ENCODE results near the gene BHLHE23.
"Not testable (repeated sequence)": the region's sequence is repeated elsewhere in the genome, so short reads cannot be mapped to it uniquely, and the experiment has no call there.

Gene BHLHE23

DNA sequence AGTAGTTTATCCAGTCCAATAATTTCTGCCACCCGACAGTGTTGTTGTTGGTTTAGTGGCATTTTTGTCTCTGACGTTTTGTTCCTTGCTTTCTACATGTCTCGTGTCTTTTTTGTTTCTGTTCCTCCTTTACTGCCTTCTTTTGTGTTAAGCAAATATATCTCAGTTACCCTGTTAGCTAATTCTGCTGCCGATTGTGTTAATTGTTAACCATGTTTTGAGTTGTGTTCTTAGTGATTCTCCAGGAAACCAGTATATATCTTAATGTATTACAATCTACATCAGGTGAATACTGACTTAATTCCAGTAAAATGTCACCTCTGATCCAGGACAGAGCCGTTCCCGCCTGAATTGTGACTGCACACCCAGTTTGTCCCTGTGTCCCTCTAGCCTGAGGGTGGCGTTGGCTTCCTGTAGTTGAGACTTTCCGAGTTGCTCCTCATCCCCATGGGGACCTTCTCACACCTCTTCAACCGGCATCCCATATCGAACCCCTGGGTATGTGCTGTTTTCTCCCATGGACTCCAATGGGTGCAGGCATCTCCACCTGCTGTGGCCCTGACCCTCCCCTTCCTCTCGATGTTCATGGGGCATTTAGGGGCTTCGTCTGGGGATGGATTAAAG, 35.8 kb upstream of the BHLHE23 start:
- ATAC-seq = no peak

DNA sequence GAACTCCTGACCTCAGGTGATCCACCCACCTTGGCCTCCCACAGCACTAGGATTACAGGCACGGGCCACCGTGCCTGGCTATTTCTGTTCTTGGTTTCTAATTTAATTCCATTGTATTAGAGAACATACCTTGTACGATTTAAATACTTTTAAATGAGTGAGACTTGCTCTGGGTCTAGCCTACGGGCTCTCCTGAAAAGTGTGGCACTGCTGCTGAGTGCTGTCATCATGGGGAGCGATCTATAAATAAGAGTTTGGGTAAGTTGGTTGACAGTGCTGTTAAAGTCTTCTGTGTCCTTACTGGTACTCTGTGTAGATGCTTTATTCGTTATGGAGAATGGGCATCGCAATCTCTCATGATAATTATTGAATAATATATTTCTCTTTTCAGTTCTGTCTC, 35.0 kb upstream of the BHLHE23 start:
- ATAC-seq = no peak

DNA sequence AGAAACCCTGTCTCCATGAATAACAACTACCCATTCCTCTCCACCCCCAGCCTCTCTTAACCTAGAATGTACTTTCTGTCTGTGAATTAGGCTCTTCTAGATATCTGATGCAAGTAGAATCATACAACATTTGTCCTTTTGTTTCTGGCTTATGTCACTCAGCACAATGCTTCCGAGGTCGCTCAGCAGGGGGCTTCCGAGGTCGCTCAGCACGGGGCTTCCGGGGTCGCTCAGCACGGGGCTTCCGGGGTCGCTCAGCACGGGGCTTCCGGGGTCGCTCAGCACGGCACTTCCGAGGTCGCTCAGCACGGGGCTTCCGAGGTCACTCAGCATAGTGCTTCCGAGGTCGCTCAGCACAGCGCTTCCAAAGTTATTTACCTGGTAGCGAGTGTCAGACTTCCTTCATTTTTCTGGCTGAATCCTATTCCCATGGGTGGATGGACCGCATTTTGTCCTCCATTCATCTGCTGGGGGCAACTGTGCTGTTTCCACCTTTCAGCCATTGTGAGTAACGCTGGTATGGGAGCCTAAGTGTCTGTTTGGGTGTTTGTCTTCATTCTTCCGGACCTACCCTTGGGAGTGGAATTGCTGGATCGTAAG, 31.0 kb upstream of the BHLHE23 start:
- ATAC-seq = no peak

DNA sequence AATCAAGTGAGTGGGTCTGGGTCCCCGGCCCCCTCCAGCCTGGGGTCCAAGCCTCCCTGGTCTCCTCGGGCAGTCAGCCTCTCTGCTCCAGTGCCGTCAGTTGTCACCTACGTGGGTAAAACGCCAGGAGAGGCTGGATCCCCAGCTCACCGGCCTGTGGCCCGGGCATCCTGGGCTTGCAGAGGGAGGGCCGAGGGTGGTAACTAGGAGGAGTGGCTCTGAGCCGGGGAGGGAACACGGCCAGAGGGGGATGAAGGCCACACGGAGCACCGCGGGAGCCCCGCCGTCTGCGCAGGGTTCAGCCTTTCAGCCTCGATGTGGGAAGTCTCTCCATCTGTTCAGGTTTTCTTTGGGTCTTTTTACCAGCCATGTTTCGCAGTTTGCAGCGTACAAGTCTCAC, 29.5 kb upstream of the BHLHE23 start:
- ATAC-seq = no peak

DNA sequence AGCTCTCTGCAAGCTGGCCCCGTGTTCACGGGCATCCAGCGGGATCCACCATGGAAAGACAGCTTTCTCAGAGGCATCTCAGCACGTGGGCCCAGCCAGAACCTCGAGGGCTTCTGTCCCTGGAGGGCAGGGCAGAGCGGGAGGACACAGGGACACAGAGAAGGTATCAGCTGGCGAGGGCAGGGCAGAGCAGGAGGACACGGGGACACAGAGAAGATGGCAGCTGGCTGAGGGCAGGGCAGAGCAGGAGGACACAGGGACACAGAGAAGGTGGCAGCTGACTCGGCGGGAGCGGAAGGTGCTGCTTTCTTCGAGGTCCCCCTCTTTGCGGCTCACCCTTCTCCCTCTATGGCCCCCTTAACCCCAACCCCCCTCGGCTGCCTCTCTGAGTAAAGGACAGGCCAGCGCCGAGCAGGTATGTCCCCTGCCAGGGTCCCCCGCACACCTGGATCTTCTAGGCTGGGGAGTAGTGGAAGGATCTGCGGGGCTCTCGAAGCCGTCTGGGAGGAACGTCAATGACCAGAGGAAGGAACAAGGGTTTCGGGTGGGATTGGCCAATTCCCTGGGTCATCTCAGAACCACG, 28.9 kb upstream of the BHLHE23 start:
- no peak for ATAC-seq

DNA sequence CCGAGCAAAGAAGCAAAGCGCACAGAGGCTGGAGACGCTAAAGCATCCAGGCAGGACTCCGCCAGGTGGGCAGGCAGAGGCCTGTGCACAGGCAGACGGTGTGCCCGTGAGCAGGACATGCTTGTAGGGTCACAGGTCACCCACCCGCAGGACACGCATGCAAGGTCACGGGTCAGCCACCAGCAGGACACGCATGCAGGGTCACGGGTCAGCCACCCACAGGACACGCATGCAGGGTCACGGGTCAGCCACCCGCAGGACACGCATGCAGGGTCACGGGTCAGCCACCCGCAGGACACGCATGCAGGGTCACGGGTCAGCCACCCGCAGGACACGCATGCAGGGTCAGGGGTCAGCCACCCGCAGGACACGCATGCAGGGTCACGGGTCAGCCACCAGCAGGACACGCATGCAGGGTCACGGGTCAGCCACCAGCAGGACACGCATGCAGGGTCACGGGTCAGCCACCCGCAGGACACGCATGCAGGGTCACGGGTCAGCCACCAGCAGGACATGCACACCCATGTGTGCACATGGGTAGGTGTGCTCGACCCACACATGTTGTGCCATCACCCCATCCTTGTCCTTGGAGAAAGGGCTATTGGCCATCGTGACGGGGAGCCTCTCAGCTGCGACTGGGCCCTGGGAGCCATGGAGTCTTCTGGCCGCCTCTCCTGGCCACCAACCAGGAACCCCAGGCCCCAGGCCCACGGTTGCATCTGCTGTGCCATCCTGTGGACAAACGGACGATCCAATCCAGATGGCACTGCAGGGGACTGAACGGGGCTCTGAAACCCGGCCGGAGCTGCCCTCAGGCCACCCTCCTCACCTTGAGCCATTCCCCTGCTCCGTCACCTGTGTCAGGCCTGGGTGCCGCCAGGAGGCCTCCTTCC, 28.2 kb upstream of the BHLHE23 start:
- ATAC-seq = not testable (repeated sequence)

DNA sequence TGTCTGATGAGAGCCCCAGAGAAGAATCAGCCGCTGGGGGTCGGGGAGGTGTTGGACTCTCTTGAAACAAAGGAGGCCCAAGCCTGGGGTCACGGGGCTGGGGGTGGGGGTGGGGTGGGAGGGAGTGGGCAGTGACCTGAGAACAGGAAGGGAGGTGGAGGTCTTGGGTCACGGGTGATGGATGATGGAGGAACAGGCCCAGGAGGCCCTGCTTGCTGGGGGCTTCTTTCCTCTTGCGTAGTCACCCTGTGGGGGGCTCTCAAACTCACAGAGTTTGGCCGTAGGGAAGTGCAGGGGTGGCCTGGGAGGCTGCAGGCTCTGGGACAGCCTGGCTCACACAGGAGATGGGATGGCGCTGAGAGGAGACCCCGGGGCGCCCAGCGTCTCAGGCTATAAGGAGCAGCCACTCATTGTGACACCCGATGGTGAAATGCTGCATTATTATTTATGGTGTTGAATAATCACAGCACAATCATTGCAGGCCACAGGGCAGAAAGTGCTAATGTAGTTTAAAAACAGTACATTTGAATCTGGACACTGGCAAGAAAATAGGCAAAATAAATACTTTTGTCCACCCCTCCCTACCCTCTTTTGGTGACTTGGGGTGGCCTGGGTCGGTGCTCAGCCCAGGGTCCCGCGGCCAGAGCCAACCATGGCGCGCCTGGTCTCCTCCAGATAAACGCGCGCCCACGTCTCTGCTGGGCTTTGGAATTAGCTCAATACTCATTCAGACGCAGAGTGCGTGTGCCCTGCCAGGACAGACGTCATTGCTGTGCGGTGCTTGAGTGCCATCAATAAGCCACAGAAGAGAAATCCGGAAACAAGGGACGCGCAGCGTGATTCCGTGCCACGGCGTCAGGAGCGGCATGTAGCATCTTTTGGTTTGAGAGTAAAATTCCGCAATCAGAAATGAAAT, 27.3 kb upstream of the BHLHE23 start:
- no peak for ATAC-seq

DNA sequence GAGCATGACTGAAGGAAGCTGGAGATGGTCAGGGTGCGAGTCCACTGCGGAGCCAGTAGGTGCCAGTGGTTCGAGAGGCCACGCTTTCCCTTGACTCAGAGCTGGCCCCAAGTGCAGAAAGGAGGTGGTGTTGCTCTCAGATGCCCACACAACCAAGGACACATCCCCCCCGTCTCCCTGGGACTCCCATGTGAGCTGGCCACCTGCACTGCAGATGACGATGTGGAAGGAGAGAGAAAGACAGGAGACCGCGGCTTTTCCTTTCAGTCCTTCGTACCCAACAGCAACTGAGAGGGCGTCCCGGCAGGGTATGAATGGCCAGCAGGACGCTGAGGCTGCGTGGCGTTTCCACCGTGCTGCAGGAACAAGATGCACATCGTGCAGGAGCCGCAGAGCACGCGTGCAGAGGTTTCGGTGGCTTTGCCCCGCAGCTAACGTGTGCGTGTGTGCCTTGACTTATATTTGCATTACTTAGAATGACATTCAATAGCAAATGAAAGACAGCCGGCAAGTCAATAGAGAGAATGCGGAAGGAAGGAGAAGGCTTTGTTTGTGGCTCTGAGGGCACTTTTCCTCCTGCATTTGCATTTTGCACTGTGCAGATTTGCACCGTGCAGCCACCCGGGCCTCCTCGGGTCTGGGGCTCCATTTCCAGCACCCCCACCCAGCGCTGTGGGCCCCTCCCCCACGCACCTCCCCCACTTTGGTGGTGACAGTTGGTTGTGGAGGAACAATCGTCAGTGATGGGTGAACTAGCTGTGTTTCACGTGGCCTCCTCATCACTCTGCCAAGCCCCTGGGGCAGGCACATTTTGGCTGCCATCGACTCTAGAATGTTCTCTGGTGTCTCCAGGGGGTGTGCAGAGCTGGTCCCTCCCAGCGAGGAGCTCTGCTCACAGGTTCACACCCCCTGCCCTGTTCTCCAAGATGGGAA, 26.4 kb upstream of the BHLHE23 start:
- no peak for ATAC-seq

DNA sequence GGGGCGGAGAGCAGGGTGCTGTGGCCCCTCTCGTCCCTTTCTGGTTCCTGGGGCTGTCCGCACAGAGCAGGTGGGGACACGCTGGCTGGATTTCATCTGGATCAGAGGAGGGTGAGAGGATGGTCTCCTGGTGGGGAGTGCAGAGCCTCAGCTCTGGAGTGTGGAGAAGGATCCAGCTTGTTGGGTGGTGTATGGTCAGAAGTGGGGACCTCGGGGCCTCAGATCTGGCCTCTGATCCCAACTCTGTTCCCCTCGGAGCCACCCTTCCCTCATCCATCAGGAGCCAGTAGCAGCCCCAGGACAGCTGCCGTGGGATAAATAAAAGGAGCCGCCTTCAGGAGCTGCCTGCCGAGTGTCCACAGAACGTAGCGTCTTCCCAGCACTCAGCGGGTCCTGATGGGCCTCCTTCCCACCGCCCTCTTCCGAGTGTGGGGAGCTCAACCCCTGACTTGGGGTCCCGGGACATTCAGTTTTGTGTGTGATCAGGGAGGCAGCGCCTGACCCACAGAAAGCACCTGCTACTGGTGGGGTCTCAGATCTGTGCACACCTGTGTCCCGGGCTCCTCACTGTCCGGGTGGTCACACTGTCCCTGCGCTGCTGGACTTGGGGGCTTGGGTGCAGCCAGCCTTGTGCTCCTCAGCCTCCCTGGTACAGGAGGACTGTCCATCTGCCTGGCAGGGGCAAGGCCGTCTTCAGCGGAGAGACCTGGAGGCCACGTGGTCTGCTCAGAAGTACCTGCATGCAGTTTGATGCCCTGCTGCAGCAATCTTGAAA, 25.4 kb upstream of the BHLHE23 start:
- no peak for ATAC-seq

DNA sequence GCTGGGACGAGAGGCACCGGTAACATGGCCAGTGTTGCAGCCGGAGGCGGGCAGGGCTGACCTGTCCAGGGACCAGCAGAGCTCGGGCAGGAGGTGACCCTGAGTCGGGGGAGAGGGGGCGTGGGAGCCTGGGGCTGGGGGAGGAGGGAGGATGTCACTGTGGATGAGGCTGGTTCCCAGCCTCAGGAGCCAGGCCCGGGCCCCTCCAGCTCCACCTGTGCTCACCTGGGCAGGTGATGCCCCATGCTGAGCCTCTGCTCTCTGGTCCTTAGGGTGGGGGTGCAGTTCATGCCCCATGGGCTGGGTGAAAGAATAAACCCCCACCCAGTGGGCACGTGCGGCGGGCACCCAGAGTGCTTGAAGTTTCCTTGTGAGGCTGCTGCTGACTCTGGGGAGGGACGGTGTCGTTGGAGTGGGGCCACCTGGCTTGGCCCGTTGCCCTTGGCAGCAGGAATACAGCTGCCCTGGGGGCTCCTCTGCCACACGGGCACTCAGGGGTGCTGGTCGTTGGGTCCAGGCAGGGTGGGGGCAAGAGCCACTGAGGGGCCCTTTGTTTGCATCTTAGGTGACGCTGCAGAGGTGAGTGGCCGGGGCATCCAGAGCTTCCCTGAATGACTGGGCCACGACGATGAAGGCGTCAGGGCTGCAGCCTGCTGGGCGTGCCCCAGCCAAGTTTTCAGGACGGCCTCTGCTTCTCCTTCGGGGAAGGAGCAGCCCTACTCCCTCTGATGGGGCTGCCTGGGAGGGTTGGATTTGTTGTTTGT, 24.7 kb upstream of the BHLHE23 start:
- ATAC-seq = no peak

DNA sequence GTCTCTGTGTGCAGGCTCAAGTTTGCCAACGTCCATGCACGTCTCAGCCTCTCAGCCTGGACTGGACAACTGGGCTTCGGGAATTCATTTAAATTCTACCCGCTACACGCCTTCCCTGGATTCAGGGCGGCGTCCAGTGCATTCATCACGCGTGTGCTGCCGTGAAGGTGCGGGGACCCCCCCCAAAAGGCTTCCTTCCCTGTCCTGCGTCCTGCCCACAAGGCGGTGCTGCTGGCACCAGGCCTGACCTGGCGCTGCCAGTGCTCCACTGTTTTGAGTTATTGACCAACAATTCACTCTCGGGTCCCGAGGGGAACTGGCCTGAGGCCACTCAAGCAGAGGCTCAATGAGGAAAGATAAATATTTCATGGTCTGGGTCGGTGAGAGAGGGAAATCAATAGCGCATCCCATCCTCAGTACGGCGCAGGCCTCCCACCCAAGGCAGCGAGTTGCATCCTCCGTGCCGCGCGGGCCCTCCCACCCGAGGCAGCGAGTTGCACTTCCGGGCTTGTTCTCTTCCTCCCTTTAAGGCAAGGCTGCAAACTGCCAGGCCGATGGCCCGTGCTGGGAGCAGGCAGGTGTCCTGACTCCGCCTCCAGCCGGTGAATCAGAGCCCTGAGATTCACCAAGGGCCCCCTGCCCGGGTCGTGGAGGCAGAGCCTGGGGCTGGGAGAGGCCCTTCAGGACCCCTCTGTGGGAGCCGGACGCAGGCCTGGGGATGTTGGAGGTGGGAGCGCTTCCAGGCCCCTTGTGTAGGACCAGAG, 22.8 kb upstream of the BHLHE23 start:
- no peak for ATAC-seq

DNA sequence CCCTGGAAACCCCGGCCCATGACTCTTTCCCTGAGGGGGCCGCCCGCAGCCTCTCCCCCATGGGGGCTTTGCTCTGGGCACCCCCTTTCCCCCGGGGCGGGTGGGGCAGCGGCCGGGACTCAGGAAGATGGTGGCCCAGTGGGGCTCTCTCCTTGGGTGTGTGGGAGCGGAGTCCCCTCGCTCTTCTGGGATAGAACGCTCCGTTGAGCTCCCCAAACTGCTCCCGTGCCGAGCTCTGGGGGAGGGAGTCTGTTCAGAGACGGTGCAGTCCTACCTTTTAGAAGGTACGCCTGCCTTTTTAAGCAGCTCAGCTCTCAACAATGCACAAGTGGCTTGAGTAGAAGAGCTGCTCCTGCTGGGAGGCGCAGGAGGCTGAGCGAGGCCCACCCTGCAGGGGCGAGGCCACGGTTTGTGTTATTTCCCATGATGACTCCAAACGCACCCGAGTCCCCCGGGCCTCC, 21.7 kb upstream of the BHLHE23 start:
- ATAC-seq = no peak

DNA sequence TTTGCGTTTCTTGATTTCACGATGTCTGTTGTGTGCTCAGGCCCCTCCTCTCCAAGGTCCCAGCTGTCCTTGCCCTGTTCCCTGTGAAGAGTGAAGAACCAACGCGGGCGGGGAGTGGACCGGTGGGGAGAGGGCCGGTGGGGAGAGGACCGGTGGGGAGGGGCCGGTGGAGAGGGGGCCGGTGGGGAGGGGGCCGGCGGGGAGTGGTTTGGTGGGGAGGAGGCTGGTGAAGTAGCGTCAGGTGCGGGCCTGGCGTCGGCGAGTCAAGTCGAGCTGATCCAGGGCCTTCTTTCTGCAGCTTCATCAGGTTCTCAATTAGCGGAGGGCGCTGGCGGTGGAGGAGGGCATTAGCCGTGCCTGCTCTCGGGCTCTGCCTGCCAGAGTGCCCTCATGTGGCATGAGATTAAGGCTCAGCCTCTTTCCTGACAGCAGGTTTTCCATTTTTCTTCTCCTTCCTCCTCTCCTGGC, 21.2 kb upstream of the BHLHE23 start:
- ATAC-seq = no peak

DNA sequence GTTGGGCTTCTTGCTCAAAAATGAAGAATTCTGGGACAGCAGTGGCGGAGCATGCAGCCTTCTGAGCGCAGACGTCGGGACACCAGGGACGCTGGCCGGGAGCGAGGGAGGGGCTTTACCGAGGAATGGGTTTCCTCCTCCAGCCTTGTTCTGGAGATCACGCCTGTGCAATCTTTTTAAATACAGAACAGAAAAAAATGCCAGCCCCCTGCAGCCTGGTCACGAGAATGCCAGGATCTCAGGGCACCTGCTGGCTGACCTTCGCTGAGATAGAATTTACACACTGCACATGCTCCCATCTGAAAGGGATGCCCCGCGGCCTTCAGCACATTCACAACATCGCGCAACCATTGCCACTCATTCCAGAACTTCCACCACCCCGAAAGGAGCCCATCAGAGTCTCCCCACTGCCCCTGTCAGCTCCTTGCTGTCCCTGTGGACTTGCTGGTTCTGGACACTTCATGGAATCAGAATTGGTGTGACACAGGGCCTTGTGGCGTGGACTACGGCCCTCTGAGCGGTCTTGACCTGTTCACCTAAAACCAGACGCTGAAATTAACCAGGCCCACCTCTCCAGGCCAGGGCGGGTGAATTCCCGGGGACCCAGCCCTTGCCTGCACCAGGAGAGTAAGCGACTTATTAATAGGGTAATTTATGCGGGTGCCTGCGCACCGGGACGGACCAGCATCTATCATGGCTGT, 20.6 kb upstream of the BHLHE23 start:
- no peak for ATAC-seq

DNA sequence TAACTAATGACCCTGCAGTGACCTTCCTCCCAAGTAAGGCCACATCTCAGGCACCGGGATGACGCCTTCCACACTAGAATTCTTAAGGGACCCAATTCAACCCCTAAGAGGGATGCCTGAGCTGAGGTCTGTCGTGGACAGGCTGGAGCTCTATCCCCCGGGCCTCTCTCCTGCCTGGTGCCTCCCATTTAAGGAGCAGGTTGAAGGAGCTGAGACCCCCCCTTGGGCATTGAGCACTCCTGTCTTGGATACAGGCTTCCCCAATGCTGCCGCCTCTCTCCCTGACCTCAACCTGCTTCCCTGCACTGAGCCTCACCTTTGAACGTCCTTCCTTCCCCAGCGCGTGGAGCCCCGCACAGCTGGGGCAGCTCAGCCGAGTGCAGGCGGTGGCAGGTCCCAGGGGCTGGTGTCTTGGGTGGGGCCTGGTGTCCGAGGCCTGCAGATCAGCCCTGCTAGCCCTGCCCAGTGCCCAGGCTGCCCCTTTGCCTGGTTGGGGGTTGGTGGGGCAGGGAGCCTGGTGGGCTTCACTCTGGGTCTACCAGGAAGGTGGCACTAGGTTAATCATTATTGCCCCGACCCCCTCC, 19.9 kb upstream of the BHLHE23 start:
- ATAC-seq = no peak

DNA sequence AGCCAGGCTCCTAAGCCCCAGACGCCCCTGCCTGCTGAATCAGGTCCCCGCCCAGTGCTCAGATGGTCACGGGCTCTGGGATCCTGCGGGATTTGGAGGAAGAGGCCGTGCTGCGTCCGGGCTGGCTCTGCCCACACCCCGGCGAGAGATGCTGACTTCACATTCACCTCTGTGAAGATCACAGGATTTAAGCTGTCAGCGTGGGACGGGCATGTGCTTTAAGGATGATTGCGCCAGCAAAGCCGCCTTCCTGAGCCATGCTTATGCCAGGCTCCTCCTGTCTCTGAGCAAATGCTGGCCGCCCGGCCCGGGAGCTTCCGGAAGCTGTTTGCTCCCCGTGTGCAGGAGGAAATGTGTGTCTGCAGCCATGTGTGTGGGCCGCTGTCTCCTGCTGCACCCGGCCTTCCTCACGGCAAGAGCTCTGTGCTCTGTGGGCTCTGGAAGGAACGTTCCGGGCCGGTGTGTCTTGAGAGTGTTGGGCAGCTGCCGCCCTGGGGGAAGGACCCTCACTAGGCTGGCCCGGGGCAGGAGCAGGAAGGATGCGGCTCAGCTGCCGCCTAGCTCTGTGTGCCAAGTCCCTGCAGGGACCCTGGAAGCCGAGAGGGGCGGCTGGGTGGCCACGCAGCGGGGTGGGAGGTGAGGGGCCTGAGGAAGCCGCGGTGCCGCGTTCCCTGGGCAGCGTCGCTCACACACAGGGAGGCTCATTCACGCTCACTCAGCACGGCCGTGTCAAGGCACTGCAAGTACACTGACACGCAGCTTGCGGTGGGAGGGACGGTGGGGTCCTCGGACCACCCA, 19.0 kb upstream of the BHLHE23 start:
- ATAC-seq = no peak

All from activated CD4-positive, CD25-positive, alpha-beta regulatory T cell treated with anti-CD3 and anti-CD28 coated beads, Interleukin-2, amount 50 U/mL, for 24 hours (primary cell).